HG03196 (cell line): ENCODE results near the gene SUSD6.
"Not testable (repeated sequence)": the region's sequence is repeated elsewhere in the genome, so short reads cannot be mapped to it uniquely, and the experiment has no call there.

Source experiments
- ATAC-seq: cut with Tn5 transposase; IDR thresholded peaks from one replicate; pipeline ENCODE4 v1.9.1; 2021; ENCODE audit not compliant: unreplicated experiment

Gene SUSD6

DNA sequence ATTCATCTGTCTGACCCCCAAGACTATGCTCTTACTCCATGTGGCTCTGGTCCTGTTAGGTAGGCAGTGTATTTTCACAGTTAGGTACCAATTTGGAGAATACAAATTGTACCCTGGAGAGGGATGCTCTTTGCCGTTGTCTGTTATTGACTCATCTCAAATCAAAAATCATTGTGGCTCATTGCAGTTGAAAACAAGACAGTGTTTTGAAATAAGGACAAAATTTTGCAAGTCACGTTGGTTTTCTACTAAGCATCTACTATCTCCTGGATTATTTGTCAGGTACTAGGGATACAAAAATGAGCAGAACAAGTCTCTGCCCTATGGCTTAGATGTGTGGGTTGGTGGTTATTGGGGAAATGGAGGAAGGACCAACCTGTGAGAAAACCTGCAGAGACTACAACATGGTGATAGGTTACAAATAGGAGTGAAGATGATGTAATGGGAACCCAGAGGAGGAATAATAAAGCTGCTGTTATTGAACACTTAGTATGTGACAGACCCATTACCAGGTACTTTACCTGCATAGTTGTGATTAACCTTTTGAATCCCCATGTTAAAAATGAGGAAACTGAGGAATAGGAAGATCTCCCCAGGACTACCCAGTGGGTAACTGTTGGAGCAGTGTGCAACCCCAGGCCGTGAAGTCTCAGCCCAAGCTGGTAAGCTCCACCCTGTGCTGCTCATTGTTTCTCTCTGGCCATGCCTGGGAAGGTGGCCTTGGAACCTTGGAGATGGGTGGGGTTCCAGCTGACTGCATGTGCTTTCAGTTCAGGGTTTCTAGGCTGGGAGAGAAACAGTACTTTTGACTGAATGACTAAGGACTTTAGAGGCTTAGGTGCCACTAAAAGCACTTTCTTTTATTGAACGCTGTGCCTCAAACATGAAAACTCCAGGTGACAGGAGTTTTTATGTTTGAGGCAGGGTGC, 82.7 kb downstream of the SUSD6 start:
- ATAC-seq = no peak

DNA sequence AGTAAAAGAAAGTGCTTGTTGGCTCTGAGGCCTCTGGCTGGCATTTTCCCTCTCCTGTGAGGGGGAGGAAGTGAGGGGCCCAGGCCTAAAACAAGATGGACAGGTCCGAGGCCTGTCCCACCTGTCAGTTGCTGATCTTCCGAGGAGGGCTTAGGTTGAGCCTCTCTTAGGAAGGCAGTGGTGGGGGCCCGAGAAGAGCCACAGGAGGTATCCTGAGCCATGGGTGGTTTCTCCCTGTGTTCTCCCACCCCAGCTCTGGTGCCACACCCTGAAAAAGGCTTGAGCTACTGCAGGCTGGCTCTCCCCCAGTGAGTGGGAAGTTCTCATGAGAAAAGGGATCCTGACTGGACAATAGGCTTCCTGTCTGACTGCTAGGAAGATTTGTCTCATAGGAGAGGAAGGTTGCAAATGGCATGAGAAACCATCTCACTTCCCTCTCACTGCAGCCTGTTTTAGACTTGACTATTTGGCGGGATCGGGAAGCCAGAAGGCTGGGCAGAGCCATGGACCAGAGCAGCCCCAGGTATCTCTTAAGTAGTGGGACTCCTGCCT, 83.4 kb downstream of the SUSD6 start:
- ATAC-seq = no peak

DNA sequence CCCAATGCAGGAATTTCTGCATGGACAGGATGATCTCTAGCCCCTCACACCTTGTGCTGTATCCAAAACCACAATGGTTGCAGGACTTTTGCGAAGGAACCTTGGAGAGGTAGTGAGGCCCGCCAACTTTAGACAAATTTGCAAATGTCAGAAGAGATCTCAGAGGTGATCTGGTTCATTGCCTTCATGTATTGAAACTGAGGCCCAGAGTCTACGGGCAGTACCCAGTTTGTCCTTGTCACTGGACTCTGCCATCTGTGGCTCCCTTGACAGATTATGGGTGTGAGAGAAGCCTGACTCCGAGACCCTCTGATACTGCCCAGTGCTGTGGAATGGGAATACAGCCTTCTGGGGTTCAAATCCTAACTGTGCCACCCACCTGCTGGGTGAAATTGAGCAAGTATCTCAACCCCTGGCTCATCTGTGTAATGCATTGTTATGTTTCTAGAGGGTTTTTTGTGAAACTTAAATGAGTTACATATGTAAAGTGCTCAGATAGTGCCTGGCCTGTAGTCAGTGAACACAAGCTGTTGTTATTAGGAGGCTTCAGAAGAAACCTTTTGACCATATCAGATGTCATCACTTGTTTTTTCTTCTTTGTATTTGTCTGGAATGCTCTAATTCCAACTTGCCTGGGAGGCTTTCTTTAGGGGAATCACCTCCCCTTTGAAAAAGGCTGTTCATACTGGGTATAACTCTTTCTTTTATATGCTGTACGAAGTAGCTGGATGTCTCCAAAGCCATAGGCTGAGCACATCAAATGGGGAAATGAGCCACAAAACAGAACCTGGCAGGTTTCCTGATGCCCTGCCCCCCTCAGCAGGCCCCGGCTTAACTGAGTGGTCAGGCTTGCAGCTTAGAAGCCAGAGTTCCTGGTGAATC, 84.2 kb downstream of the SUSD6 start:
- no peak for ATAC-seq

DNA sequence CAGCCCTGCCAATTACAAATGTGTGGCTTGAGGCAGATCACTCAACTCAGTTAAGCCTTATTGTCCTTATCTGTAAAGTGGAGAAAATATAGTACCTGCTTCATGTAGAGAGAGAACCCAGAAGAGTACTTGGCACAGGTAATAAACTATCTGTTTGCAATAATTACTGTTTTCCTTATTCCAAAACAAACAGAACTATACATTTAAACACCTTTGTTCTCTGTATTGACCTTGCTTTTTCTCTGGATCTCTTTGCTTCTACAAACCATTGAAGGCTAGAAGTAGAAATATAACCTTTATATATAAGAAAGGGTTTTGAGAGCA, 84.8 kb downstream of the SUSD6 start:
- no peak for ATAC-seq

DNA sequence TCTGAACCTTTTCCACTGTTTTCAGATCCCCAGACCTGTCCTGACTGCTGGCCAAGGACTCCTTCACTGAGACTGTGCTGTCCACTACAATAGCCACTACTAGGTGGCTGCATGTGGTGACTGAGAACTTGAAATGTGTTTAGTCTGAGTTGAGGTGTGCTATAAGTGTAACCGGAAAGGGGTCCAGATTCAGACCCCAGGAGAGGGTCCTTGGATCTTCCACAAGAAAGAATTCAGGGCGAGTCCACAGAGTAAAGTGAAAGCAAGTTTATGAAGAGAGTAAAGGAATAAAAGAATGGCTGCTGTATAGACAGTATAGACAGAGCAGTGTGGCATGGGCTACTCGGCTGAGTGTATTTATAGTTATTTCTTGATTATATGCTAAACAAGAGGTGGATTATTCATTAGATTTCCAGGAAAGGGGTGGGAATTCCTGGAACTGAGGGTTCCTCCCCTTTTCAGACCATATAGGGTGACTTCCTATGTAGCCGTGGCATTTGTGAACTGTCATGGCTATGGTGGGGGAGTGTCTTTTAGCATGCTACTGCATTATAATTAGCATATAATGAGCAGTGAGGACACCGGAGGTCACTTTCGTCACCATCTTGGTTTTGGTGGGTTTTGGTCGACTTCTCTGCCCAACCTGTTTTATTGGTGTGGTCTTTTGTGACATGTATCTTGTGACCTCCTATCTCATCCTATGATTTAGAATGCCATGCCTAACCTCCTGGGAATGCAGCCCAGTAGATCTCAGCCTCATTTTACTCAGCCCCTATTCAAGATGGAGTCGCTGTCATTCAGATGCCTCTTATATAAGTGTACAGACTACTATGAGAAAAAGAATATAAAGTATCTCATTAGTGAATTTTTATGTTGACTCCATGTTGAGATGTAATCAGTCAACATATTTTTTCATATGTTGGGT, 85.5 kb downstream of the SUSD6 start:
- no peak for ATAC-seq

DNA sequence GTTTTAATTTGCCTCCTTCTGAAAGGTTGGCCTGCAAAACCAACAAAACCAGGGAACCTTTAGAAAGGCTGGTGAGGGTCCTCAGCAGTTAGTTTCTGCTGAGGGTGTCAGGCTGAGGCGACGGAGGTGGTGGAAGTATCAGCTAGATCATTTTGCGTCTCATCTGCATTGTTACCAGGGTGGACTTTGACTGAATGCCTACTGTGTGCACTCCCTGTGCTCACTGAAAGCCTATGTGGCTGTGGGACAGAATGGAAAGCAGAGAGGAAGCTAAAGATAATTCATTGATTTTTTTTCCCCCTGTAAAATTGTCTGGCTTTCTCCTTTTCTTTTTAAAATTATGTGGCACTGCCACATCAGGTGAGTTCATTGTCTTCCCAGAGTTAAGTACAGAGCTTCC, 87.2 kb downstream of the SUSD6 start:
- ATAC-seq = no peak

DNA sequence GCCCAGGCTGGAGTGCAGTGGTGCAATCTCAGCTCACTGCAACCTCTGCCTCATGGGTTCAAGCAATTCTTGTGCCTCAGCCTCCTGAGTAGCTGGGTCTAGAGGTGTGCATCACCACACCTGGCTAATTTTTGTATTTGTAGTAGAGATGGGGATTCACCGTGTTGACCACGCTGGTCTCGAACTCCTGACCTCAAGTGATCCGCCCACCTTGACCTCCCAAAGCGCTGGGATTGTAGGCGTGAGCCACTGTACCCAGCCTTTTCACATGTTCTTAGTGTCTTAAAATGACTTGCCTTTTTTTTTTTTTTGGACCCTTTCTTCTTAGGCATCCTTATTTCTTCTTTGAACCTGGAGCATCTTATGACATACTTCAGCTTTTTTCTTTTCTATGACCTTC, 87.8 kb downstream of the SUSD6 start:
- ATAC-seq = not testable (repeated sequence)

DNA sequence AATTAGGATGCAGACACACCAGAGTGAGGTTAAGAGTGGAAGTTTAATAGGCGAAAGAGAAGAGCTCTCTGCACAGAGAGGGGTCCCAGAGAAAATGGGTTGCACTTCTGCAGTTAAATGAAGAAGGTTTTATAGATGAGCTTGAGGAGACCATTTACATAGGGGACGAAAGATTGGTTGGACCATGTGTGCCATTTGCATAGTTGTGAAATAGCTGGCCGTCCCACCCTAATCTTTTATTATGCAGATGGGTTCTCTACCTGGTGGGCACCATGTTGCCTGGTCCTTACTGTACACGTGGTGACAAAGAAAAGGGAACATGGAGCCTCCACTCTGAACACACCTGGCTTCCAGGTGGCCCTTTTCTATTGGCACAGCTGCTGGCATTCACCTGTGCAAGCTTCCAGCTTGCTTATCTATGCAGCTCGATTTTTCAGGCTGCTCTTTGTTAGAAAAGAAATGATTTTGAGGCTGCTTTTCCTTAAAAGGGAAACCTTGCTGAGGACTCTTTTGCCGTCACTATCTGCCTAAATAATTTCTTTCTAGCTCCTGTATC, 88.4 kb downstream of the SUSD6 start:
- ATAC-seq = no peak

DNA sequence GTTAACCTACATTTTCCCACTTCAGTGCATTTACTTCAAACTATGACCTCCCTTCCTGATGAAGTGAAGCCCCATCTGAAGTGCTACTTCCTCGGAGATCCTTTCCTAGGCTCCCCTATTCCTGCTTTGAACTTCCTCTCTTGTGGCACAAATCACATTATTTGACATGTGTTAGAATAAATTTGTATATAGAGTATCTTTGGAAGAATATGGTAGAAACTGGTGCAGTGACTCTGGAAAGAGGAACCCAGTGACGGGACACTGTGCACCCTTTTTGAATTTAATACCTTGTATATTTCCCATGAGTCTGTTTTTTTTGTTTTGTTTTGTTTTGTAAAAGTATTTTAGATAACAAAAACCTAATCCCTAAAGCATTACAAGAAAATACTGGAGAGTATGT, 89.2 kb downstream of the SUSD6 start:
- ATAC-seq = no peak

DNA sequence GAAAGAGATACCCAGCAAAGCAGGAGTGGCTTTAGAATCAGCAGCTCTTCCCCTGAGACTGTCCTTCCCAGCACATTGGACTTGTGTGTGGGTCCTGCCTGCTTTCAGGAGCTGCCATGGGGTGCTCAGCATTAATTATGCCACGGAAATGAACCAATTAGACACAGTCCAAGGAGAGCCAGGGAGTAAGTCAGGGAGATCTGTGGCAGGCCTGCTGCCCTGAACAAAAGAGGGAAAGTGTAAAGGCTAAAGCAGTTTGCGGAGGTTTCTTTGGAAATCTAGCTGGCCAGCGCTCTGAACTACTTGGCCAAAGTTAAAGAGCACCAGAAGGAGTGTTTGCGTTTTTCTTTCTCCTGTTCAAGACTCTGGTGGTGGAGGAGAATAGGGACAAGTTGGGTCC, 89.9 kb downstream of the SUSD6 start:
- no peak for ATAC-seq

DNA sequence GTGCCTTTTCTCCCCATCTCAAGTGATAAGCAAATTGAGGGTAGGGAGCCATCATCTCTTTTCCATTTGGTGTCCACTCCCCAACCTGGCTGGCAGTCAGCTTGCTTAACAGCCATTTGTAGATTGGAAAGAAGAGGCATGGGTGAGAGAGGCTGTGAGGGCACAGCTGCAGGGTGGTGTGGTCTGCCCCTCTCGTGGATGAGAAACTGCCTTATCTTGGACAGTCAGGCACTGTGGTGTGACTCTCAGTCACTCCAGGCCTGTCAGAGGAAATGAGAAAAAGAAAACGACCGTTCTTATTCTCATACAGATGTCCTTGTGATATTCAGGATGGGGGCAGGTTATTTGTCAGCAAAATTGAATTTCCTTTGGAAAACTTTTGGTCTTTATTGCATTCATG, 90.5 kb downstream of the SUSD6 start:
- no peak for ATAC-seq

DNA sequence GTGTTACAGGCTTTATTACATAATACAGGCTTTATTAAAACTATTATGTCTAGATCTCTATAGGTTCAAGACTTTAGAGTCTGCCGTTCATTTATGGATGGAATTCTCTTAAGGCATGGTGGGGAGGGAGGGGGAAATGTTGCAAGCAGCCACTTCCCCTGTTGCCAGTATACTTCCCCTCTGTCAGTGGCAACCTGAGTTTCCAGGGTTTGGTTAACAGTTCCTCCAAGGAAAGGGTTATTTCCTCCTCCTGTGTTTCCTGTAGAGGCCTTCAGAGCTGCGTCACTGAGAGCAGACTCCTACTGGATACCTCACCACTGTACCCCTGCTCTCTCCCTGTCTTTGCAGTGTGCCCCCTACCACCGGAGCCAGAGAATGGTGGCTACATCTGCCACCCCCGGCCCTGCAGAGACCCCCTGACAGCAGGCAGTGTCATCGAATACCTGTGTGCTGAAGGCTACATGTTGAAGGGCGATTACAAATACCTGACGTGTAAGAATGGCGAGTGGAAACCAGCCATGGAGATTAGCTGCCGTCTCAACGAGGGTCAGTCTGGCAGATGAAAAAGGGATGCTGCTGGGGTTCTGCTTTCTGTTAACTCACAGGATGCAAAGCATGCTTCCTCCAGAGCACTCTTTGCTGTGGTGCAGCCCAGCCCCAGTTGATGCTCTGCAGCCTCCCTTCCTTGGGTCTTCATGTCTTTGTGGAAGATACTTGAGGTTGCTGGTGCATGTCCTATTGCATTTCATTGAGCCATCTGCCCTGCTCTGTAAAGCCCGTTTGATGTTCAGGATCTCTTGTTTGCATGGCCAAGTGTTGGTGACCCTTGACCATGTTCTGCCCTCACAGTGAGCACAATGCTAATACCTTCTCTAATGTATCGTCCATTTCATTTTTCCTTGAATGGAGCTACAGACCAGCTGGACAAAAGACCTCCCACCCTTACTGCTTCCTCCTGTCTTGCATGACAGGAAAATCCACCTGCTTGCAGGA, 91.9 kb downstream of the SUSD6 start:
- ATAC-seq = no peak

DNA sequence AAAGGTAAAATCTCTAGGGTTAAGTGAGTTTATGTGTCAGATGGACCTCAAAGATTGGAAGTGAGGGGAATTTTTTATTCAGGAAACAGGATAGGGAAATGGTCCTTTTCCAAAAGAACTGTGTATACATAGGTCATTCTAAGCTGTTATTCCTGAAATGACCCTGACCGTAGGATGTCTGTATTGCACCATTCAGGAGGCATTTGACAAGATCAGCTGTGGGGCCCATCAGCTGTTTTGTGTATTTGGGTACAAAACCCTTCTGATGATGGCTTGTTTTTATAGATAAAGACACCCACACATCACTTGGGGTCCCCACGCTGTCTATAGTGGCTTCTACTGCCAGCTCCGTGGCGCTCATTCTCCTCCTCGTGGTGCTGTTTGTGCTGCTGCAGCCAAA, 92.9 kb downstream of the SUSD6 start:
- no peak for ATAC-seq

DNA sequence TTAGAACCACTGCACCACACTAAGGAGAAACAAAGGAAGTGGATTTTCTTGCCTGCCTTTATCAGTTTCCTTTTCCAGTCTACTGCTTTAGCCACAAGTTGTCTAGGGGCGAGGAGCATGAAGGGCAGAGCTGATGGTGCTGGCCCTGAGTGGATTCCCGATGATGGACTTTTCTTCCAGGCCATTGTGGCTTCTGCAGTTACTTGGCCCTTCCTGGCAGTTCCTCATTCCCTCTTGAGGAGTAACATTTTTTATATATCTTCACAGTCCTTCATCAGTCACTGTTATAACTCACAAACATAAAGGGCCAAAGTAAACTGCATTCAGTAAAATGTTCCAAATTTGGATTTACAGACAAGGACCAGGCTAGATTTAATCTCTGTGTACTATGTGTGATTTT, 94.3 kb downstream of the SUSD6 start:
- ATAC-seq = no peak

DNA sequence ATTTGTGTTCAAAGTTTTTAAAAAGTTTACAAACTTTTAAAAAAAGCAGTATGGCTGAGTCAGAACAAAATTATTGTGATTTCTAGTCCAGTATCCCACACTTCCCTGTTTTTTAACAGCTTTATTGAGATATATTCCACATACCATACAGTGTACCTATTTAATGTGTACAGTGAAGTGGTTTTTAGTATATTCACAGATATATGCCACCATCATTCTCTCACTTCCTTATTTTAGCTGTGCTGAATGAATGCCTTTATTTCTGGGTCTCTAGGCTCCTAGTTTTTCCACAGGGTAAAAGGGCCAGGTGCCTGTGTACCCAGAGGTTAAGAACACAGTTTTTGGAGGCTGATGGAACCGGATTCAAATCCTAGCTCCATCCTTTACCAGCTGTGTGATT, 96.7 kb downstream of the SUSD6 start:
- no peak for ATAC-seq

DNA sequence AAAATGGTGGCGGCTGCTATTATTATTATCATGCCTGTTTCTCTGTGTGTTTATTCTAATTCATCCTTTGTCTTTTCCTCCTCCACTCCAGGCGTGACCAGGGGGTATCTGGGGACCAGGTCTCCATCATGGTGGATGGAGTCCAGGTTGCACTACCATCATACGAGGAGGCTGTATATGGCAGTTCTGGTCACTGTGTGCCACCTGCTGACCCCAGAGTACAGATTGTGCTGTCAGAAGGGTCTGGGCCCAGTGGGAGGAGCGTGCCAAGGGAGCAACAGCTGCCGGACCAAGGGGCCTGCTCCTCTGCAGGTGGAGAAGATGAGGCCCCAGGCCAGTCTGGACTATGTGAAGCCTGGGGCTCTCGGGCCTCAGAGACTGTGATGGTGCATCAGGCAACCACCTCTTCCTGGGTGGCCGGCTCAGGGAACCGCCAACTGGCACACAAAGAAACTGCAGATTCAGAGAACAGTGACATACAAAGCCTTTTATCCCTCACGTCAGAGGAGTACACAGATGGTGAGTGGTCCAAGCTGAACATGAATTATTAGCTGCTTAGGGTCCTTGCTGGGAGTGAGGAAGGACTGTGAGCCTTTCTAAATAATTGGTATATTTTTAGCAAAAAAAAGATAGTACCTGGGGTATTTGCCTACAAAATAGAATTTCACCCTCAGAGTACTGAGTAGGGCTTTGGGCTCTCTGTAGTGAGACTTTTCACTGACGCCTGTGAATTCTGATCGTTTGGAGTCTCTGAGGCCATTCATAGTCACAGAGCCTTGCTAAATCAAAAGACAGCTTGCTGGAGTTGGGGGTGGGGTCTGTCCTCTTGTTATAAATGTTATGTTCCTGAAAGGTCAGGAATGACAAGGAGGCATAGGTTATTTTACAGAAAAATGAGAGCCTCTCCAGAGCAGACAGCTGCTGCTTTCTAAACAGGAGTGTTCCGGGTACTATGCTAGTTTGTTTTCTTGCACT, 97.5 kb downstream of the SUSD6 start:
- ATAC-seq = no peak

DNA sequence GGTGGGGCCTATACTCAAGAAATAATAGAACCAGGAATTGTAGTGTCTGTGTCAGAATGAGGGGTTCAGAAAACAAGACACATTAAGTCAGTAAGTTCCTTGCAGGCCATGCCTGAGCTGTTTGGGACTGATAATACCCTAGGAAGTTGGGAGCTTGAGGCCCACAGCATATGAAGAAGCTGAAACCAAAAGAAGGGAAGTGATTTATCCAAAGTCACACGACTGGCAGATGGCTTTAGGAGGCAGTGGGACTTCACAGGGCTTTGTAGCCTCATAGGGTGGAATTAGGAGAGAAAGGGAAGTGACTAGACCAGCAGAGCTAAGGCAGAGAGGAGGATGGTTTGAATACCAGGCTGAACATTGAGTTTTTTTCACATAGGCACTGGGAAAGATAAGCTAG, 99.0 kb downstream of the SUSD6 start:
- ATAC-seq = no peak

DNA sequence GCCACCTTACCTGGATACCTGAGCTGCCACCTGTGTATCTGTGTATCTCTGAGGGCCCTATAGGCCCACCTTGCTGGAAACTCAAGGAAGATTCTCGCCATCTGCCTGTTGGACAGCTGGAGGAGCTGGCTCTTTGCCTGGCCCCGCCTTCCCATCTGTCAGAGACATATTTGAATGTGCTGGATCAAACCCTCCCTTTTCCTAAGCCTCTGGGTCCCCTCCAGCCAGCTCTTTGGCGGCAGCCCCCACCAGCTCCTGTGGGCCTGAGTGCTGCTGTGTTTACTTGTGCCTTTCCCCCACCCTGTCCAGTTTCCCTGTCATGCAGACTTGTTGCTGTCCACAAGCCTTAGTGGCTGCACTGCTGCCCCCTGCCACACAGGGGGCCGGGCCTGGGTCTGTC, 99.7 kb downstream of the SUSD6 start:
- ATAC-seq = no peak
